HUES48 (cell line): ENCODE results near the gene SMIM28.

Experiments used
- H3K27ac ChIP-seq: one replicate; pipeline ENCODE4 v1.7.0; 2013; ENCODE audit warnings: low read depth, low read length, inconsistent platforms
- H3K27me3 ChIP-seq: 2 replicates; pipeline ENCODE4 v1.6.1; 2013; ENCODE audit warnings: mild to moderate bottlenecking, low read length; ENCODE audit not compliant: control insufficient read depth, insufficient read depth
- H3K36me3 ChIP-seq: 2 replicates; pipeline ENCODE4 v1.6.1; 2013; ENCODE audit warnings: low read length; ENCODE audit not compliant: control insufficient read depth, insufficient read depth
- H3K4me1 ChIP-seq: 2 replicates; pipeline ENCODE4 v1.6.1; 2013; ENCODE audit warnings: mild to moderate bottlenecking, low read length; ENCODE audit not compliant: control insufficient read depth, insufficient read depth
- H3K4me3 ChIP-seq: 2 replicates; pipeline ENCODE4 v1.5.1; 2013; ENCODE audit warnings: mild to moderate bottlenecking, low read depth, low read length
- H3K9ac ChIP-seq: 2 replicates; pipeline ENCODE4 v1.6.1; 2013; ENCODE audit warnings: mild to moderate bottlenecking, low read depth, low read length, moderate library complexity
- H3K9me3 ChIP-seq: 2 replicates; pipeline ENCODE4 v1.6.1; 2013; ENCODE audit warnings: low read length; ENCODE audit not compliant: control insufficient read depth, insufficient read depth

The SMIM28 gene

GRCh38 chr6:138405816-138406413 lies 28.2 kb downstream of the SMIM28 start:
- Histone ChIP-seq H3K9me3 (no peaks in the 10 kb centered on the region), H3K4me1 (peaks cover 6% of the 10 kb centered on the region), H3K4me3 (no peak overlapping the region; the same call in 1 of the 2 replicates), H3K27me3 (no peaks in the 10 kb centered on the region), H3K27ac (no peak overlapping the region), H3K9ac (no peak overlapping the region), H3K36me3 (peaks cover 56% of the 10 kb centered on the region)

- Histone ChIP-seq H3K9me3 (no peaks in the 10 kb centered on the region), H3K36me3 (peaks cover 59% of the 10 kb centered on the region), H3K4me1 (peaks cover 6% of the 10 kb centered on the region), H3K27ac (no peak overlapping the region), H3K9ac (no peak overlapping the region), H3K27me3 (no peaks in the 10 kb centered on the region), H3K4me3 (no peak overlapping the region)
These were observed 28.7 kb downstream of the SMIM28 start for GRCh38 chr6:138406443-138406842.

GRCh38 chr6:138410048-138410735 lies 32.5 kb downstream of the SMIM28 start:
- Histone ChIP-seq H3K4me3 (no peak overlapping the region), H3K36me3 (peaks cover 91% of the 10 kb centered on the region), H3K4me1 (peaks cover 3% of the 10 kb centered on the region), H3K9me3 (no peaks in the 10 kb centered on the region), H3K27me3 (no peaks in the 10 kb centered on the region), H3K9ac (no peak overlapping the region), H3K27ac (no peak overlapping the region)

DNA sequence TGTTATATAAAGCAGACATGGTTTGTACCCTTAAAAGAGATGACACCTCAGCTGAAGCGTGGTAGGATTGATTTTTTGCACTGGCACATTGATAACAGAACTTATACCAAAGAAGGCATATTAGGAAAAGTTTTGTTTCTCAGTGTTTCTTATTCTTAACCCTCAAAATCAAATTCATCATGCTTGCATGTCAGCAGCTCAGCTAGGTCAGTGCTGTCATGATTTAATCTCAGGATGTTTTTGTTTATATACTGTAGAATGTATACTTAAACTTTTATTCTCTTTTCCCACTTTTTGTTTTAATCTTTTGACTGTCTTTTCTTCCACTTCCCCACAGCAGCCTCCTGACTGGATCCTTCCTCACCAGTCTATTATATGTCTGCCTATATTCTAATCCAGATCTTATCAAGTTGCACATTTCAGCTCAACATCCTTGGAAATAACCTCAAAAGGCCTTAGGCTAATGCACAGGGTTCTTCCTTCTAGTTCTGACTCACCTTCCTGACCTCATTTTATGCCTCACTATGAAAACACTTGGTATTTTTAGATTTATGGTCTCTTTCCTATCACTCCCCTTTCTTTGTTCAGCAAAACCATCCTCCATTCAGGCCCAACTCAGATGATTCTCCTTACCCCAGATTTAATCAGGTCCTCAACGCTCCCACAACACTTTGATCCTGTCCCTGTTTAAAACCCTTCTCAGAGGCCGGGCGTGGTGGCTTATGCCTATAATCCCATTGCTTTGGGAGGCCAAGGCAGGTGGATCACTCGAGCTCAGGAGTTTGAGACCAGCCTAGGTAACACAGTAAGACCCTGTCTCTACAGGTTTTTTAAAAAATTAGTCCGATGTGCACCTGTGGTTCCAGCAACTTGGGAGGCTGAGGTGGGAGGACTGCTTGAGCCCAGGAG lies 33.5 kb downstream of the SMIM28 start:
- Histone ChIP-seq H3K36me3 (peaks cover 87% of the 10 kb centered on the region), H3K27ac (no peak overlapping the region), H3K9ac (no peak overlapping the region), H3K27me3 (no peaks in the 10 kb centered on the region), H3K4me3 (no peak overlapping the region), H3K4me1 (no peaks in the 10 kb centered on the region), H3K9me3 (no peaks in the 10 kb centered on the region)

GRCh38 chr6:138415125-138415524 lies 37.4 kb downstream of the SMIM28 start:
- Histone ChIP-seq H3K9me3 (no peaks in the 10 kb centered on the region), H3K9ac (no peak overlapping the region), H3K4me1 (no peaks in the 10 kb centered on the region), H3K27me3 (no peaks in the 10 kb centered on the region), H3K4me3 (no peak overlapping the region), H3K27ac (no peak overlapping the region), H3K36me3 (peaks cover 48% of the 10 kb centered on the region)

DNA sequence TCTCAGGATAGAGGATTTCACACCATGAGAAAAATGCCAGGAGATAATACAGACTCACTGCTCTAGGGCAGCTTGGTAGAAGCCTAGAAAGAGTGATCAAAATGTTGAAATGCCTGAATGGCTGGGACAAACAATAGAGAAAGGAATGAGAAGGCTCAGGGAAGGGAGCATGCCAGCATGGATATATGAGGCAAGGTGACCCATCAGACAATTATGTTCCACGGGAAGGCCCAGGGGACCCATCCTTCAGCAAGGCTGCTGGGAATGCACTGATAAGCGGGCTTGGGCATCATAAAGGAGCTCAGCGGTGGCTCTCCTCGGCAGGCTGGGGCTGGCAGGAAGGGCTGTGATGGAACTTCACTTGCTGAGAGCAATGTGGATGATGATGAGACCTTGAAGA lies 38.5 kb downstream of the SMIM28 start:
- Histone ChIP-seq H3K27ac (no peak overlapping the region), H3K27me3 (no peaks in the 10 kb centered on the region), H3K4me3 (no peak overlapping the region), H3K9ac (no peak overlapping the region), H3K36me3 (peaks cover 37% of the 10 kb centered on the region), H3K9me3 (no peaks in the 10 kb centered on the region), H3K4me1 (no peaks in the 10 kb centered on the region)

GRCh38 chr6:138417493-138418117 lies 39.9 kb downstream of the SMIM28 start:
- Histone ChIP-seq H3K9me3 (no peaks in the 10 kb centered on the region), H3K9ac (no peak overlapping the region), H3K36me3 (peaks cover 27% of the 10 kb centered on the region), H3K4me1 (no peaks in the 10 kb centered on the region), H3K4me3 (no peak overlapping the region), H3K27me3 (no peaks in the 10 kb centered on the region), H3K27ac (no peak overlapping the region)

GRCh38 chr6:138418118-138418742 lies 40.5 kb downstream of the SMIM28 start:
- Histone ChIP-seq H3K27ac (no peak overlapping the region), H3K4me1 (no peaks in the 10 kb centered on the region), H3K9me3 (no peaks in the 10 kb centered on the region), H3K9ac (no peak overlapping the region), H3K27me3 (no peaks in the 10 kb centered on the region), H3K4me3 (no peak overlapping the region), H3K36me3 (peaks cover 21% of the 10 kb centered on the region)

DNA sequence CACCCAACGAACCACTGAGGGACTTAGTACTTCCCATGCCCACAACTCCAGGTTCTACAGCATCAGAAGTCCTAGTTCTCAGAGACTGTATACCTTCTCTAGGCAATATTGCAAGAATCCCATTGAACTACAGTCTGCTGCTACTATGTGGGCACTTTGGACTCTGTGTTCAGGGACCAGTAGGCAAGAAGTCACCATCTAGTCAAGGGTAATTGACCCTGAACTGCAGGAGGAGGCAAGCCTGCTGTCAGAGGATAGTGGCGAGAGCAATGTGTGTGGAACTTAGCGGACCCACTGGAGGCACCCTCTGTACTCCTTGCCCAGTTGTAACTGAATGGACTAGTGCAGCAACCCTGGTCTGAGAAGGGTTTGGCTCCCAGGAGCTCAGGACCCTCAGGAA lies 42.1 kb downstream of the SMIM28 start:
- Histone ChIP-seq H3K4me1 (no peaks in the 10 kb centered on the region), H3K4me3 (no peak overlapping the region), H3K9me3 (no peaks in the 10 kb centered on the region), H3K9ac (no peak overlapping the region), H3K27ac (no peak overlapping the region), H3K36me3 (peaks cover 18% of the 10 kb centered on the region; the same call in 1 of the 2 replicates), H3K27me3 (no peaks in the 10 kb centered on the region)

GRCh38 chr6:138420356-138420755 lies 42.7 kb downstream of the SMIM28 start:
- Histone ChIP-seq H3K4me1 (no peaks in the 10 kb centered on the region), H3K27me3 (no peaks in the 10 kb centered on the region), H3K27ac (no peak overlapping the region), H3K4me3 (no peak overlapping the region), H3K9ac (no peak overlapping the region), H3K36me3 (peaks cover 14% of the 10 kb centered on the region; the same call in 1 of the 2 replicates), H3K9me3 (no peaks in the 10 kb centered on the region)
